Panc1 (cell line): Measurements from ENCODE around the gene CYP2W1. TPM values are rescaled to one million over a fixed set of nuclear protein-coding genes. Genes with fewer than 3 reads are reported as not detected.

Experiments used
- ATAC-seq: fragments of 200-7000 bp; cut with Tn5 transposase; 2 replicates; pipeline ENCODE4 v1.9.1; 2020; ENCODE audit warnings: mild to moderate bottlenecking, moderate library complexity
- BruUV-seq: library from RNA; stranded (reverse); fragments of 400-500 nt; replicated peaks from 2 replicates; lab custom pipeline; 2021; lab: Mats Ljungman, UMichigan
- CTCF ChIA-PET: fragments of 300-600 bp; sonication (Branson Sonifier 250); formaldehyde crosslinking; loops from one replicate; lab custom pipeline; 2022; ENCODE audit warnings: antibody characterized with exemption; lab: Charles Lee
- POLR2A ChIA-PET: fragments of 300-600 bp; sonication (Branson Sonifier 250); formaldehyde crosslinking; loops from one replicate; lab custom pipeline; 2022; ENCODE audit warnings: antibody characterized with exemption; lab: Charles Lee
- DNase-seq: peaks from one replicate; pipeline ENCODE4 v3.0.0-alpha.2; 2010; ENCODE audit warnings: low read depth, low spot score
- H3K27ac ChIP-seq: 2 replicates; pipeline ENCODE4 v1.5.1; 2011; ENCODE audit warnings: mild to moderate bottlenecking, low read length, inconsistent platforms
- H3K27me3 ChIP-seq: fragments of 200-500 bp; sonication (Bioruptor generic); 2 replicates; pipeline ENCODE4 v1.6.0; 2014; ENCODE audit warnings: low read length, inconsistent platforms; ENCODE audit not compliant: control insufficient read depth, insufficient read depth
- H3K36me3 ChIP-seq: fragments of 200-500 bp; sonication (Bioruptor generic); 2 replicates; pipeline ENCODE4 v1.5.1; 2014; ENCODE audit warnings: inconsistent platforms, mild to moderate bottlenecking, low read length, moderate library complexity; ENCODE audit not compliant: control insufficient read depth, insufficient read depth
- H3K4me1 ChIP-seq: 2 replicates; pipeline ENCODE4 v1.5.1; 2011; ENCODE audit warnings: inconsistent platforms, mild to moderate bottlenecking, low read length, moderate library complexity; ENCODE audit not compliant: control insufficient read depth, insufficient read depth
- H3K4me3 ChIP-seq, 2 experiments: 2 replicates each; pipeline ENCODE4 v1.5.1; 2011 to 2012; ENCODE audit warnings: low read depth in 2 of 2, low read length in 2 of 2, mild to moderate bottlenecking in 2 of 2, inconsistent platforms in 1 of 2, moderate library complexity in 1 of 2
- H3K9me3 ChIP-seq: fragments of 200-500 bp; sonication (Bioruptor generic); 2 replicates; pipeline ENCODE4 v1.5.1; 2014; ENCODE audit warnings: low read depth, mild to moderate bottlenecking, inconsistent platforms, low read length, moderate library complexity; ENCODE audit not compliant: control insufficient read depth, insufficient read depth
- POLR2AphosphoS5 ChIP-seq: IDR thresholded peaks from 2 replicates; pipeline ENCODE4 v1.6.1; 2012; ENCODE audit warnings: mild to moderate bottlenecking, low read depth, low read length, moderate library complexity
- SIN3A ChIP-seq: IDR thresholded peaks from 2 replicates; pipeline ENCODE4 v1.6.1; 2012; ENCODE audit warnings: low read depth, mild to moderate bottlenecking, low read length, moderate library complexity, borderline replicate concordance; ENCODE audit not compliant: insufficient read depth
- TCF7L2 ChIP-seq: IDR thresholded peaks from 2 replicates; pipeline ENCODE4 v1.6.1; 2011; ENCODE audit warnings: mild to moderate bottlenecking, low read depth, low read length, inconsistent platforms
- in situ Hi-C: cut with HindIII; loops from 2 replicates; pipeline ENCODE4 v1.10.0; 2016; ENCODE audit warnings: low sequenced_read_pairs, low pct_unique_long_range_greater_than_20kb
- intact Hi-C: fragments of 100-400 bp; cut with micrococcal nuclease; formaldehyde crosslinking; loops from one replicate; pipeline ENCODE4 v1.10.0; 2022; ENCODE audit not compliant: unreplicated experiment
- total RNA-seq: library from RNA; stranded (reverse); gene quantifications from one replicate; pipeline ENCODE4 v1.2.1, GENCODE V29; 2021; ENCODE audit not compliant: unreplicated experiment
- TF ChIP-seq, protein P1 (sequence below): fragments of 450-650 bp; IDR thresholded peaks from 2 replicates; pipeline ENCODE4 v1.5.1; 2017; ENCODE audit warnings: mild to moderate bottlenecking
- TF ChIP-seq, protein P2 (sequence below), 2 experiments: IDR thresholded peaks; 2 replicates each; pipeline ENCODE4 v1.6.1; 2011 to 2012; ENCODE audit warnings: low read depth in 2 of 2, control low read depth in 1 of 2, low read length in 1 of 2, mild to moderate bottlenecking in 1 of 2, moderate library complexity in 1 of 2; ENCODE audit not compliant: insufficient read depth in 1 of 2

Gene CYP2W1
- total RNA-seq, 1 experiment from 2014 or later = 0.74 TPM

DNA sequence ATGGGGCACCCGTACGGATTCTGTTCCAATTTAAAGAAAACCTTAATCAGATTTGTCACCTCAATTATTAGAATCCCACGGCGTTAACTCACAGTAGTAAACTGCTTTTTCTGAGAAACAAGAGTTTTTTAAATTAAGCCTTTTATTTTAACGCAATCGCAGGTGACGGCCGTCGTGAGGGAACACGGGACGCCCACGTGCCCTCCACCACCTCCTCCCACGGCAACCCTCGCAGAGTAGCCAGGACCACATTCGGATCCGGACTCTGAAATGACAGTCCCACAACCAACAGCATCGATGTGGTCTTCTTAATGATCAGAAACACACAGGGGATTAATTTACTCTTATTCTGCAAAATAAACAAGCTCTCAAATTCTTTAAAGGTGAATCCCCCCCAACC lies 39.4 kb downstream of the CYP2W1 start:
- Histone ChIP-seq H3K27ac (no peak overlapping the region), H3K36me3 (peaks cover 4% of the 10 kb centered on the region; the same call in 1 of the 2 replicates), H3K4me1 (peaks cover 17% of the 10 kb centered on the region), H3K4me3 (no peak overlapping the region), H3K9me3 (no peaks in the 10 kb centered on the region), H3K27me3 (no peaks in the 10 kb centered on the region)
- TF ChIP-seq, protein P1, sequence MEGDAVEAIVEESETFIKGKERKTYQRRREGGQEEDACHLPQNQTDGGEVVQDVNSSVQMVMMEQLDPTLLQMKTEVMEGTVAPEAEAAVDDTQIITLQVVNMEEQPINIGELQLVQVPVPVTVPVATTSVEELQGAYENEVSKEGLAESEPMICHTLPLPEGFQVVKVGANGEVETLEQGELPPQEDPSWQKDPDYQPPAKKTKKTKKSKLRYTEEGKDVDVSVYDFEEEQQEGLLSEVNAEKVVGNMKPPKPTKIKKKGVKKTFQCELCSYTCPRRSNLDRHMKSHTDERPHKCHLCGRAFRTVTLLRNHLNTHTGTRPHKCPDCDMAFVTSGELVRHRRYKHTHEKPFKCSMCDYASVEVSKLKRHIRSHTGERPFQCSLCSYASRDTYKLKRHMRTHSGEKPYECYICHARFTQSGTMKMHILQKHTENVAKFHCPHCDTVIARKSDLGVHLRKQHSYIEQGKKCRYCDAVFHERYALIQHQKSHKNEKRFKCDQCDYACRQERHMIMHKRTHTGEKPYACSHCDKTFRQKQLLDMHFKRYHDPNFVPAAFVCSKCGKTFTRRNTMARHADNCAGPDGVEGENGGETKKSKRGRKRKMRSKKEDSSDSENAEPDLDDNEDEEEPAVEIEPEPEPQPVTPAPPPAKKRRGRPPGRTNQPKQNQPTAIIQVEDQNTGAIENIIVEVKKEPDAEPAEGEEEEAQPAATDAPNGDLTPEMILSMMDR = no peak
- no peak for TF ChIP-seq SIN3A
- ChIA-PET POLR2A (no interaction called here), CTCF (no interaction called here)
- no TSS peak for BruUV-seq
- intact Hi-C loops (no loop called here), in situ Hi-C loops (no loop called here)
- DNase-seq = no peak
- ATAC-seq = no peak

DNA sequence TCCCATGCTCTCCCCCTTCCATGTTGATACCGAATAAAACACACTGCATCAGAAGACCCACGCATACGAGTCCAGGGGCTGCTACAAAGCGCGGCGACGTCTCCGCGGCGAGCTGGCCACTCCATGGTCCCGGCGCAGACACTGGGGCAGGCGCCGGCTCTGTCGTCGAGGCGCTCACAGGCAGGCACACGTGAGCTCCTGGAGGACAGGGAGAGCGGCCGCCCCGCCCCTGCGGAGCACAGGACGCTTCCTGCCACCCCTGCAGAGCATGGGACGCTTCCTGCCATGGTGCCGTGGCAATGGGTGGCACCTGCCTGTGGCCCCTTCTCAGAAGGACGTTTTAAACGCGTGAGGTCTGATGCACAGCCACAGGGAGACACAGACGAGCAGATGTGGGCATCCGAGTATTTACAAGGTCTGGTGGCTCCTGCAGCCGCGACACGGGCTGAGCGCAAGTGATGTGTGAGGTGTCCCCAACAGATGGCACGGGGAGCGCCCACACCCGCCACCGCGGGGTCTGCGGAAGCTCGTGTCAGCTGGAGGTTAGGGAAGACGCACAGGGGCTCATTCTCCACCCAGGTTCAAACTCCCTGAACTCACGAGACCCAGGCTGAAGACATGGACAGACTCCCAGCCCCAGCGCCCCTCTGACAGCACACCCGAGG lies 40.0 kb downstream of the CYP2W1 start:
- Histone ChIP-seq H3K27me3 (no peaks in the 10 kb centered on the region), H3K9me3 (no peaks in the 10 kb centered on the region), H3K4me1 (peaks cover 17% of the 10 kb centered on the region), H3K4me3 (no peak overlapping the region), H3K27ac (no peak overlapping the region), H3K36me3 (peaks cover 4% of the 10 kb centered on the region; the same call in 1 of the 2 replicates)
- intact Hi-C loops = no loop called here
- ATAC-seq (no peak), DNase-seq (no peak)
- BruUV-seq = no TSS peak
- CTCF ChIA-PET = no interaction called here
- POLR2A ChIA-PET = no interaction called here
- TF ChIP-seq TCF7L2 = no peak
- TF ChIP-seq POLR2AphosphoS5 = no peak
- TF ChIP-seq, protein P2, sequence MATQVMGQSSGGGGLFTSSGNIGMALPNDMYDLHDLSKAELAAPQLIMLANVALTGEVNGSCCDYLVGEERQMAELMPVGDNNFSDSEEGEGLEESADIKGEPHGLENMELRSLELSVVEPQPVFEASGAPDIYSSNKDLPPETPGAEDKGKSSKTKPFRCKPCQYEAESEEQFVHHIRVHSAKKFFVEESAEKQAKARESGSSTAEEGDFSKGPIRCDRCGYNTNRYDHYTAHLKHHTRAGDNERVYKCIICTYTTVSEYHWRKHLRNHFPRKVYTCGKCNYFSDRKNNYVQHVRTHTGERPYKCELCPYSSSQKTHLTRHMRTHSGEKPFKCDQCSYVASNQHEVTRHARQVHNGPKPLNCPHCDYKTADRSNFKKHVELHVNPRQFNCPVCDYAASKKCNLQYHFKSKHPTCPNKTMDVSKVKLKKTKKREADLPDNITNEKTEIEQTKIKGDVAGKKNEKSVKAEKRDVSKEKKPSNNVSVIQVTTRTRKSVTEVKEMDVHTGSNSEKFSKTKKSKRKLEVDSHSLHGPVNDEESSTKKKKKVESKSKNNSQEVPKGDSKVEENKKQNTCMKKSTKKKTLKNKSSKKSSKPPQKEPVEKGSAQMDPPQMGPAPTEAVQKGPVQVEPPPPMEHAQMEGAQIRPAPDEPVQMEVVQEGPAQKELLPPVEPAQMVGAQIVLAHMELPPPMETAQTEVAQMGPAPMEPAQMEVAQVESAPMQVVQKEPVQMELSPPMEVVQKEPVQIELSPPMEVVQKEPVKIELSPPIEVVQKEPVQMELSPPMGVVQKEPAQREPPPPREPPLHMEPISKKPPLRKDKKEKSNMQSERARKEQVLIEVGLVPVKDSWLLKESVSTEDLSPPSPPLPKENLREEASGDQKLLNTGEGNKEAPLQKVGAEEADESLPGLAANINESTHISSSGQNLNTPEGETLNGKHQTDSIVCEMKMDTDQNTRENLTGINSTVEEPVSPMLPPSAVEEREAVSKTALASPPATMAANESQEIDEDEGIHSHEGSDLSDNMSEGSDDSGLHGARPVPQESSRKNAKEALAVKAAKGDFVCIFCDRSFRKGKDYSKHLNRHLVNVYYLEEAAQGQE (IDR thresholded peaks at IDR 0.05; ENCODE audit: insufficient read depth in 1 of 2, low read depth in 2 of 2, low read length in 1 of 2) = no peak
- TF ChIP-seq SIN3A = no peak
- in situ Hi-C loops = no loop called here

DNA sequence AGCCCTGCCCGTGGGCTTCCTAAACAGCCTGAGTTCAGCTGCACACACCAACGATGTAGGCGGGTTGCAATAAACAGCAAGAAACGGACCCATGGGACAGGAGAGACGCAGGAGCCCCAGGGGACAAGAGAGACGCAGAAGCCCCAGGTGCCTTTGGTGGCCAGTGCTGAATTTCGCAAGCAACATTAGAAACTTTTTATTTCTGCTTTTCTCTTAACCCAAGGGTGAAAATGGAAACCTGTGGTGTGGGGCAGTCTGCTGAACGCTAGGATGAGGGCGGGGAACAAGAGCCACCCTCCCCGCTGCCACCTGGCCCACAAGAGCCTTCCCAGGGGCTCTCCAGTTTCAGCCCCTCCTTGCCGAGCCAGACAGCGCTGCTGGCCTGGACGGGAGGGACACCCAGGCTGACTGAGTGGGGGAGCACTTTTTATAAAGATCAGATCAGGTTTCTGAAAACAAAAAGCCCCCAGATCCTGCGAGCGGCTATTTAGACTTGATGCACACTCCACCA lies 41.4 kb downstream of the CYP2W1 start:
- no peak for DNase-seq
- in situ Hi-C loops = no loop called here
- intact Hi-C loops = no loop called here
- H3K4me1 ChIP-seq = peaks cover 26% of the 10 kb centered on the region
- TF ChIP-seq, protein P2 (IDR thresholded peaks at IDR 0.05; ENCODE audit: insufficient read depth in 1 of 2, low read depth in 2 of 2, low read length in 1 of 2) = no peak
- TF ChIP-seq TCF7L2 = no peak
- TF ChIP-seq SIN3A = no peak
- TF ChIP-seq POLR2AphosphoS5 = no peak
- H3K4me3 ChIP-seq = no peak overlapping the region
- H3K36me3 ChIP-seq = peaks cover 4% of the 10 kb centered on the region; the same call in 1 of the 2 replicates
- H3K27ac ChIP-seq = no peak overlapping the region
- CTCF ChIA-PET = no interaction called here
- no peaks in the 10 kb centered on the region for H3K27me3 ChIP-seq
- POLR2A ChIA-PET = no interaction called here
- no peak for ATAC-seq
- no peaks in the 10 kb centered on the region for H3K9me3 ChIP-seq
- no TSS peak for BruUV-seq
